Osteocyte (in vitro differentiated cells): ENCODE results near the gene CCDC182. TPM values are rescaled to one million over a fixed set of nuclear protein-coding genes. Genes with fewer than 3 reads are reported as not detected.

Experiments
- DNase-seq: peaks from one replicate; pipeline ENCODE4 v3.0.0; 2021; ENCODE audit warnings: mixed read lengths; ENCODE audit not compliant: unreplicated experiment; ENCODE audit errors: extremely low spot score
- H3K27ac Mint-ChIP-seq: one replicate; pipeline ENCODE4 v1.8.0; 2021; ENCODE audit warnings: mild to moderate bottlenecking, mixed read lengths; ENCODE audit not compliant: unreplicated experiment
- H3K27me3 Mint-ChIP-seq: one replicate; pipeline ENCODE4 v1.8.0; 2021; ENCODE audit warnings: mixed read lengths; ENCODE audit not compliant: unreplicated experiment
- H3K36me3 Mint-ChIP-seq: one replicate; pipeline ENCODE4 v1.8.0; 2021; ENCODE audit warnings: mixed read lengths; ENCODE audit not compliant: unreplicated experiment
- H3K4me1 Mint-ChIP-seq: one replicate; pipeline ENCODE4 v1.8.0; 2021; ENCODE audit warnings: mixed read lengths; ENCODE audit not compliant: unreplicated experiment
- H3K4me3 Mint-ChIP-seq: one replicate; pipeline ENCODE4 v1.8.0; 2021; ENCODE audit warnings: mild to moderate bottlenecking, moderate library complexity, mixed read lengths; ENCODE audit not compliant: unreplicated experiment
- H3K9me3 Mint-ChIP-seq: one replicate; pipeline ENCODE4 v1.8.0; 2021; ENCODE audit warnings: mixed read lengths; ENCODE audit not compliant: unreplicated experiment
- total RNA-seq: library from RNA; stranded (reverse); gene quantifications from 2 replicates; pipeline ENCODE4 v1.2.1, GENCODE V29; 2021
- TF ChIP-seq, protein P1 (sequence below): fragments of 200-600 bp; sonication (generic); IDR thresholded peaks from 2 replicates; pipeline ENCODE4 v1.5.0; 2021; ENCODE audit warnings: antibody characterized with exemption, mild to moderate bottlenecking, moderate library complexity

The CCDC182 gene
- total RNA-seq, 1 donor from 2014 or later, result not detected

DNA sequence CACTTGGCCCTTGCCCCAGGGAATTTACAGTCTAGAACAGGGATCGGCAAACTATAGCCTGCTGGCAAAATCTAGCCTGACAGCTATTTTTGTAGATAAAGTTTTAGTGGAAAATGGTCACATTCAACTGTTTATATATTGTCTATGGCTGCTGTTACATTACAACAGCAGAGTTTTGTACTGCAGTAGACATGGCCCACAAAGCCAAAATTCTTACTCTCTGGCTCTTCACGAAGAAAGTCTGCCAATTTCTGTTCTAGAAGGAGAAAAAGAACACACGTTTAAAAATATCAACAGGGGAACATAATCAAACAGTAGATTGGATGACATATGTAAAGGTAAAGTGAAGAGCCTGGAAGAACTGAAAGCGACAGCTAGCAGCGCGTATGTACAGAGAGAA, 33.2 kb upstream of the CCDC182 start:
- Mint-ChIP-seq H3K27me3 (peaks cover 48% of the 10 kb centered on the region), H3K4me1 (peaks cover 4% of the 10 kb centered on the region), H3K4me3 (no peak overlapping the region), H3K36me3 (no peaks in the 10 kb centered on the region), H3K27ac (no peak overlapping the region), H3K9me3 (no peaks in the 10 kb centered on the region)
- no peak for DNase-seq
- TF ChIP-seq, protein P1, sequence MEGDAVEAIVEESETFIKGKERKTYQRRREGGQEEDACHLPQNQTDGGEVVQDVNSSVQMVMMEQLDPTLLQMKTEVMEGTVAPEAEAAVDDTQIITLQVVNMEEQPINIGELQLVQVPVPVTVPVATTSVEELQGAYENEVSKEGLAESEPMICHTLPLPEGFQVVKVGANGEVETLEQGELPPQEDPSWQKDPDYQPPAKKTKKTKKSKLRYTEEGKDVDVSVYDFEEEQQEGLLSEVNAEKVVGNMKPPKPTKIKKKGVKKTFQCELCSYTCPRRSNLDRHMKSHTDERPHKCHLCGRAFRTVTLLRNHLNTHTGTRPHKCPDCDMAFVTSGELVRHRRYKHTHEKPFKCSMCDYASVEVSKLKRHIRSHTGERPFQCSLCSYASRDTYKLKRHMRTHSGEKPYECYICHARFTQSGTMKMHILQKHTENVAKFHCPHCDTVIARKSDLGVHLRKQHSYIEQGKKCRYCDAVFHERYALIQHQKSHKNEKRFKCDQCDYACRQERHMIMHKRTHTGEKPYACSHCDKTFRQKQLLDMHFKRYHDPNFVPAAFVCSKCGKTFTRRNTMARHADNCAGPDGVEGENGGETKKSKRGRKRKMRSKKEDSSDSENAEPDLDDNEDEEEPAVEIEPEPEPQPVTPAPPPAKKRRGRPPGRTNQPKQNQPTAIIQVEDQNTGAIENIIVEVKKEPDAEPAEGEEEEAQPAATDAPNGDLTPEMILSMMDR, result no peak

DNA sequence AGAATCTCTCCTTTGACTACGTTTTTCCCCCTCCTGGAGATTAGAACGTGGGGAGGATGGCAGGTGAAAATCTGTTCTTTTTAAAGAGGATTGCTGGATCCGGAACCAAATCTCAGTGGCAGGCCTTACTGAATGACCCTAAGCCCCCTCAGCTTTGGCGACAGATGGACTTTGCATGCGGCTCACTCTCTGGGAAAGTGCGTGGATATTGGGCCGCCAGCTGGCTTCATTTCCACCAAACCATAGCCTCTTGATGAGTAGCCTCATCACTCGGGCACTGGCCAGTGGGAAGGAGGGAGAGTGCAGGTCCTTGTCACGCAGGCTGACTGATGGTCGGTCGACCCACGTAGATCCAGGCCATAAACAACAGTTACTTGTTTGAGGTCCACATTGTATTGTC, 31.3 kb upstream of the CCDC182 start:
- Mint-ChIP-seq H3K27me3 (peaks cover 63% of the 10 kb centered on the region), H3K36me3 (no peaks in the 10 kb centered on the region), H3K4me3 (no peak overlapping the region), H3K9me3 (no peaks in the 10 kb centered on the region), H3K27ac (no peak overlapping the region), H3K4me1 (no peaks in the 10 kb centered on the region)
- DNase-seq, result no peak
- TF ChIP-seq, protein P1, result no peak

DNA sequence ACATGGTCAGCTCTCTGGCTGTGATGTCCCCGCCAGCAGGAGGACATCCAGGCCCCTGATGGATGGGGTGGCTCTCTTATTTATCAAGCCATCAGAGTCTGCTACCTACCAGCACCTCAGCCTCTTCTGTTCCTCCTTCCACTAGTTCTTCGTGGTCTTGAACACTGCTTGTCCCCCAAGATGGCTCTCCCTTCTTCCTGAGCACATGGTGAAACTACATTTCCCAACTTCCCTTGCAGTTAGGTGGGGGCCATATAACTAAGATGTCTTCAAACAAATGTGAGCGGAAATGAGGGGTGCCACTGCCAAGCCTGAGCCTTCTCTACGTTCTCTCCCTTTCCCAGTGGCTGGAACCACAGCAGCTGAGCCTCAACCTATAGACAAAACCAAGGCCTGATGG, 29.8 kb upstream of the CCDC182 start:
- Mint-ChIP-seq H3K4me1 (no peaks in the 10 kb centered on the region), H3K27me3 (peaks cover 73% of the 10 kb centered on the region), H3K9me3 (no peaks in the 10 kb centered on the region), H3K4me3 (no peak overlapping the region), H3K36me3 (no peaks in the 10 kb centered on the region), H3K27ac (no peak overlapping the region)
- TF ChIP-seq, protein P1, result no peak
- DNase-seq, result no peak

- H3K27ac Mint-ChIP-seq, result no peak overlapping the region
- no peak overlapping the region for H3K4me3 Mint-ChIP-seq
- no peaks in the 10 kb centered on the region for H3K36me3 Mint-ChIP-seq
- peaks cover 81% of the 10 kb centered on the region for H3K27me3 Mint-ChIP-seq
- H3K4me1 Mint-ChIP-seq, result no peaks in the 10 kb centered on the region
- DNase-seq, result no peak
- TF ChIP-seq, protein P1, result no peak
- H3K9me3 Mint-ChIP-seq, result no peaks in the 10 kb centered on the region
Observed at GRCh38 chr17:57773557-57773956, 28.5 kb upstream of the CCDC182 start.

DNA sequence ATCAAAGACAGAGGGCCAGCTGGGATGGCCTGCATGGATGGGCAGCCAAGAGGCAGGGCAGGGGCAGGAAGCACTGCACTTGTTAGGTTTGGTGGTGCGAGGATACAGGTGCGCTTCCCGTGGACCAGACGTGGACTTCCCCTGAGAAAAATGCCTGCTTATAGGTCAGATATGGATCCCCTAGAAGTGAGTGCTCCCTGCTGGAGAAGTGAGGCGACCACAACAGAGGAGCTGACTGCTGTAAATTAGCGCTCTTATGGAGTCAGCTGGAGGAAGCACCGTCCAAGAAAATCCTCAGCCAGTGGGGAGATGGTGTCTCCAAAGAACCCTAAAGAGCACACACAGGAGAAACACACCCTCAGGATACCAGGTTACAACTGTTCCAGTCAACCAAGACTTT, 27.7 kb upstream of the CCDC182 start:
- no peak for DNase-seq
- no peaks in the 10 kb centered on the region for H3K9me3 Mint-ChIP-seq
- peaks cover 85% of the 10 kb centered on the region for H3K27me3 Mint-ChIP-seq
- no peaks in the 10 kb centered on the region for H3K4me1 Mint-ChIP-seq
- no peak overlapping the region for H3K27ac Mint-ChIP-seq
- H3K4me3 Mint-ChIP-seq, result no peak overlapping the region
- TF ChIP-seq, protein P1, result no peak
- no peaks in the 10 kb centered on the region for H3K36me3 Mint-ChIP-seq
